ENCODE results near the gene GARS1.

- TF ChIP-seq, protein P1, sequence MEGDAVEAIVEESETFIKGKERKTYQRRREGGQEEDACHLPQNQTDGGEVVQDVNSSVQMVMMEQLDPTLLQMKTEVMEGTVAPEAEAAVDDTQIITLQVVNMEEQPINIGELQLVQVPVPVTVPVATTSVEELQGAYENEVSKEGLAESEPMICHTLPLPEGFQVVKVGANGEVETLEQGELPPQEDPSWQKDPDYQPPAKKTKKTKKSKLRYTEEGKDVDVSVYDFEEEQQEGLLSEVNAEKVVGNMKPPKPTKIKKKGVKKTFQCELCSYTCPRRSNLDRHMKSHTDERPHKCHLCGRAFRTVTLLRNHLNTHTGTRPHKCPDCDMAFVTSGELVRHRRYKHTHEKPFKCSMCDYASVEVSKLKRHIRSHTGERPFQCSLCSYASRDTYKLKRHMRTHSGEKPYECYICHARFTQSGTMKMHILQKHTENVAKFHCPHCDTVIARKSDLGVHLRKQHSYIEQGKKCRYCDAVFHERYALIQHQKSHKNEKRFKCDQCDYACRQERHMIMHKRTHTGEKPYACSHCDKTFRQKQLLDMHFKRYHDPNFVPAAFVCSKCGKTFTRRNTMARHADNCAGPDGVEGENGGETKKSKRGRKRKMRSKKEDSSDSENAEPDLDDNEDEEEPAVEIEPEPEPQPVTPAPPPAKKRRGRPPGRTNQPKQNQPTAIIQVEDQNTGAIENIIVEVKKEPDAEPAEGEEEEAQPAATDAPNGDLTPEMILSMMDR (IDR thresholded peaks at IDR 0.05; ENCODE audit: poor library complexity, severe bottlenecking), result no peak
- TF ChIP-seq MXI1 (conservative IDR thresholded peaks at IDR 0.05; ENCODE audit: poor library complexity, severe bottlenecking), result no peak
- no peak for TF ChIP-seq EZH2 (IDR thresholded peaks at IDR 0.05; ENCODE audit: borderline replicate concordance, insufficient read depth, low read length, poor library complexity, severe bottlenecking)
Observed at GRCh38 chr7:30634634-30635201, 40.0 kb downstream of the GARS1 start.
